ENCODE results near the gene PPP6R2. TPM values are rescaled to one million over a fixed set of nuclear protein-coding genes. Genes with fewer than 3 reads are reported as not detected.
A peak's percentile ranks its signal among the peaks of the same experiment; 100 is the strongest.

Gene PPP6R2
- total RNA-seq, 3 donors from 2014 or later (not counting 1 experiment from before 2014, with no cell fraction given): 76.0 to 103 (median 78.1) TPM

- TF ChIP-seq CTCF (IDR thresholded peaks at IDR 0.05): no peak
- H3K4me3 Mint-ChIP-seq: no peak overlapping the region
- no peaks in the 10 kb centered on the region for H3K9me3 ChIP-seq (ENCODE audit: control insufficient read depth, insufficient read depth, low read length)
- H3K27ac Mint-ChIP-seq: no peak overlapping the region
- no peaks in the 10 kb centered on the region for H3K27me3 ChIP-seq (ENCODE audit: control insufficient read depth, insufficient read depth, low read length)
- peaks cover 7% of the 10 kb centered on the region for H3K4me1 ChIP-seq (ENCODE audit: control insufficient read depth, insufficient read depth, low read length)
- no peak overlapping the region for H3K4me3 ChIP-seq (ENCODE audit: low read length)
- H3K27me3 Mint-ChIP-seq (ENCODE audit: low read depth in 2 of 2): peaks cover 8 to 9% of the 10 kb centered on the region in 2 donors
- DNase-seq: no peak
- peaks cover 0 to 5% of the 10 kb centered on the region in 2 donors for H3K4me1 Mint-ChIP-seq
- no peaks in the 10 kb centered on the region for H3K36me3 Mint-ChIP-seq
- no peak for ATAC-seq
- intact Hi-C loops (cut with micrococcal nuclease): loop anchor here (10.0 kb wide), 1 partner anchor 215 kb away; the partner anchor contains the start of gene MAPK11
- no peaks in the 10 kb centered on the region for H3K9me3 Mint-ChIP-seq
- 93% methylated on average over 31 of the region's 31 CpGs for WGBS (ENCODE audit: insufficient coverage)
- no peak overlapping the region for H3K27ac ChIP-seq (ENCODE audit: low read length)
- H3K36me3 ChIP-seq (ENCODE audit: control insufficient read depth, insufficient read depth, low read length): no peaks in the 10 kb centered on the region
These were observed 146.5 kb downstream of the PPP6R2 start for GRCh38 chr22:50489363-50490243.

- Mint-ChIP-seq H3K9me3 (no peaks in the 10 kb centered on the region), H3K27me3 (ENCODE audit: low read depth in 2 of 2) (peaks cover 6 to 7% of the 10 kb centered on the region in 2 donors), H3K36me3 (no peaks in the 10 kb centered on the region), H3K27ac (no peak overlapping the region), H3K4me1 (peaks cover 0 to 5% of the 10 kb centered on the region in 2 donors), H3K4me3 (no peak overlapping the region)
- H3K4me3 ChIP-seq (ENCODE audit: low read length): no peak overlapping the region
- no peaks in the 10 kb centered on the region for H3K27me3 ChIP-seq (ENCODE audit: control insufficient read depth, insufficient read depth, low read length)
- no peak for ATAC-seq
- no peak for TF ChIP-seq CTCF (IDR thresholded peaks at IDR 0.05)
- WGBS (ENCODE audit: insufficient coverage): 36% methylated on average over 27 of the region's 27 CpGs
- no peaks in the 10 kb centered on the region for H3K9me3 ChIP-seq (ENCODE audit: control insufficient read depth, insufficient read depth, low read length)
- no peak overlapping the region for H3K27ac ChIP-seq (ENCODE audit: low read length)
- intact Hi-C loops (cut with micrococcal nuclease): loop anchor here (10.0 kb wide), 1 partner anchor 216 kb away; the partner anchor contains the start of gene MAPK11
- peak in 1 of 2 donors; percentile 18 for DNase-seq
- peaks cover 7% of the 10 kb centered on the region for H3K4me1 ChIP-seq (ENCODE audit: control insufficient read depth, insufficient read depth, low read length)
- no peaks in the 10 kb centered on the region for H3K36me3 ChIP-seq (ENCODE audit: control insufficient read depth, insufficient read depth, low read length)
These were observed 147.6 kb downstream of the PPP6R2 start for GRCh38 chr22:50490531-50491308.

Other genes starting within 250 kb of the PPP6R2 start
- 1 to 10 TPM in 1 of 3 donors, under 1 TPM in 2; 0.16 to 3.4 (median 0.27) TPM for gene PANX2, start 172.6 kb upstream of the PPP6R2 start, total RNA-seq
- 100 to 1,000 TPM; 129 to 138 (median 132) TPM for gene TRABD, start 157.4 kb upstream of the PPP6R2 start, total RNA-seq
- gene SELENOO, start 142.3 kb upstream of the PPP6R2 start, total RNA-seq: 10 to 100 TPM; 37.3 to 45.2 (median 37.6) TPM
- 100 to 1,000 TPM; 105 to 126 (median 118) TPM for gene TUBGCP6, start 98.3 kb upstream of the PPP6R2 start, total RNA-seq
- gene HDAC10, start 92.1 kb upstream of the PPP6R2 start, total RNA-seq: 100 to 1,000 TPM; 112 to 131 (median 123) TPM
- gene MAPK12, start 81.6 kb upstream of the PPP6R2 start, total RNA-seq: 1 to 10 TPM; 2.2 to 2.5 (median 2.4) TPM
- 1 to 10 TPM; 2.2 to 3.1 (median 2.2) TPM for gene MAPK11, start 72.9 kb upstream of the PPP6R2 start, total RNA-seq
- 10 to 100 TPM in 2 of 3 donors, 1 to 10 TPM in 1; 6.0 to 34.7 (median 18.9) TPM for gene PLXNB2, start 35.7 kb upstream of the PPP6R2 start, total RNA-seq
- gene DENND6B, start 16.3 kb upstream of the PPP6R2 start, total RNA-seq: 1 to 10 TPM; 3.1 to 5.0 (median 4.5) TPM
- 100 to 1,000 TPM; 235 to 284 (median 242) TPM for gene SBF1, start 131.7 kb downstream of the PPP6R2 start, total RNA-seq
- gene ADM2, start 138.2 kb downstream of the PPP6R2 start, total RNA-seq: 1 to 10 TPM in 2 of 3 donors, under 1 TPM in 1; 0.26 to 2.5 (median 1.5) TPM
- gene MIOX, start 143.5 kb downstream of the PPP6R2 start, total RNA-seq: under 1 TPM in 1 of 3 donors, not detected in 2; 0.23 TPM
- gene LMF2, start 164.4 kb downstream of the PPP6R2 start, total RNA-seq: 100 to 1,000 TPM; 114 to 129 (median 122) TPM
- gene NCAPH2, start 164.9 kb downstream of the PPP6R2 start, total RNA-seq: 100 to 1,000 TPM in 2 of 3 donors, 10 to 100 TPM in 1; 94.5 to 106 (median 104) TPM
- gene SCO2, start 182.3 kb downstream of the PPP6R2 start, total RNA-seq: 10 to 100 TPM in 1 of 3 donors, 1 to 10 TPM in 2; 2.8 to 13.5 (median 8.4) TPM
- gene TYMP, start 186.7 kb downstream of the PPP6R2 start, total RNA-seq: 10 to 100 TPM; 17.7 to 44.6 (median 32.4) TPM
- gene KLHDC7B, start 202.6 kb downstream of the PPP6R2 start, total RNA-seq: 1 to 10 TPM; 2.4 to 6.9 (median 5.3) TPM
- not detected for gene SYCE3, start 219.6 kb downstream of the PPP6R2 start, total RNA-seq
- gene CPT1B, start 235.1 kb downstream of the PPP6R2 start, total RNA-seq: 10 to 100 TPM; 53.1 to 75.7 (median 55.5) TPM
- gene CHKB, start 239.5 kb downstream of the PPP6R2 start, total RNA-seq: 100 to 1,000 TPM; 166 to 204 (median 180) TPM

All from natural killer cell (primary cell).